ENCODE results near the gene ALCAM. TPM values are rescaled to one million over a fixed set of nuclear protein-coding genes. Genes with fewer than 3 reads are reported as not detected.

Gene ALCAM
- total RNA-seq, 1 donor from 2014 or later, result 54.4 TPM

DNA sequence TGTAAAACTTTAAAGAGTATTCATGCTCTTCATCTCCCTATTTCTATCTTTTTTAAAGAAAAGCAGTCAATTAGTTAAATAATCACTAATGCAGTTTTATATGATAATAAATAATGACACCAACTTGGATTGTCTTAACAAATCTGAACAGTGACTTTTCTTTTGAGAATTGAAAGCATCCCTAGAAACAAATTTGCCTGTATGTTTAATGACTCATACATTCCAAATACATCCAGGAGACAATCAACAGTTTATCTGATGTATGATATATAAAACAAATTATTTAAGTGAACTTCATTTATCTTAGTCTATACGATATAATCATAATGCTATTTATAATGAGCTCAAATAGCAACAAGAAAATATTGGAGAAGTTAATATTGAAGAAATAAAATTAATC is 78.0 kb downstream of the ALCAM start:
- Mint-ChIP-seq H3K4me1 (peaks cover 15% of the 10 kb centered on the region), H3K27ac (no peak overlapping the region), H3K36me3 (no peaks in the 10 kb centered on the region), H3K9me3 (no peaks in the 10 kb centered on the region), H3K27me3 (ENCODE audit: insufficient read depth, low read depth) (no peaks in the 10 kb centered on the region), H3K4me3 (no peak overlapping the region)
- H3K27me3 ChIP-seq, result no peaks in the 10 kb centered on the region
- H4K20me1 ChIP-seq (ENCODE audit: low read depth), result no peaks in the 10 kb centered on the region
- H3K36me3 ChIP-seq, result no peaks in the 10 kb centered on the region
- peaks cover 21% of the 10 kb centered on the region for H3K4me1 ChIP-seq
- H3K79me2 ChIP-seq (ENCODE audit: low read depth), result no peaks in the 10 kb centered on the region
- H3K9me3 ChIP-seq (ENCODE audit: low read depth), result no peaks in the 10 kb centered on the region
- H2AFZ ChIP-seq (replicated peaks), result no peak overlapping the region
- DNase-seq (ENCODE audit: low spot score), result no peak
- no peak for TF ChIP-seq EZH2phosphoT487 (IDR thresholded peaks at IDR 0.05)
- no peak for TF ChIP-seq EZH2 (IDR thresholded peaks at IDR 0.05)
- no peak for TF ChIP-seq CTCF (IDR thresholded peaks at IDR 0.05)
- H3K4me3 ChIP-seq, result no peak overlapping the region
- H3F3A ChIP-seq (ENCODE audit: low read depth), result peaks cover 5% of the 10 kb centered on the region
- H3K4me2 ChIP-seq, result no peak overlapping the region
- H3K27ac ChIP-seq, result no peak overlapping the region
- no peak overlapping the region for H3K9ac ChIP-seq

DNA sequence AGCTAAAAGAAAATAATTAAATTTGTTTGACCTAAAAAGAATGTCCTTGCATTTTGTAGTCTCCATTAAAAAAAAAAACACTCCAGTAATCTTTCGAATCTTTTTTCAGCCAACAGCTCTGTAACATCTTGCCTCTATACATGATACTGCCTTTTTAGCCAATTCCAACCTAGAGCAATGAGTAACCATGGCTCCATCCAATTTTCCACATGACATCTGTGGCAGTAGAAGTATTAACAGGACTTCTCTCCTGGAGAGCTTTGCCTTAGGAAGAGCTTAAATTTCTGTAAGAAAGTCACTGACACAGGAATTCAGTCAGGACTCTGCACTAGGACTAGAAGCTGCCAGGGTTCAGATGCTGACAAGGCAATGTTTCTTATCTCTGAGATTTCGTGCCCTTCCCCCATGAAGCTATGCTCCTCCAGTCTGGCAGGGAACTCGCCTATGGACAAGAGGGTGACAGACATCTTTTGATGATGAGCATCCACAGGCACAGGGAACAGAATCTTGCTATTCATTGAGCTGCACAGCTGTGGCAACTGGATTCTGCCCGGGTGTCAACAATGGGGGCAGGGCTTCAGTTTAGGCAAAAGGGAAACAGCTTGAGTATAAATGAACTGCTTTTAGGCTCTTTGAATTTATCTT is 81.8 kb downstream of the ALCAM start:
- TF ChIP-seq EZH2phosphoT487 (IDR thresholded peaks at IDR 0.05) (no peak), CTCF (IDR thresholded peaks at IDR 0.05) (no peak), EZH2 (IDR thresholded peaks at IDR 0.05) (no peak)
- Mint-ChIP-seq H3K36me3 (no peaks in the 10 kb centered on the region), H3K27ac (peak overlapping the region; percentile 94), H3K4me1 (peaks cover 15% of the 10 kb centered on the region), H3K27me3 (ENCODE audit: insufficient read depth, low read depth) (no peaks in the 10 kb centered on the region), H3K4me3 (peak overlapping the region; percentile 1), H3K9me3 (no peaks in the 10 kb centered on the region)
- peak overlapping the region; percentile 64 for H3K4me2 ChIP-seq
- peaks cover 11% of the 10 kb centered on the region for H3K4me1 ChIP-seq
- H3K9me3 ChIP-seq (ENCODE audit: low read depth), result no peaks in the 10 kb centered on the region
- H3F3A ChIP-seq (ENCODE audit: low read depth), result peaks cover 5% of the 10 kb centered on the region
- H4K20me1 ChIP-seq (ENCODE audit: low read depth), result no peaks in the 10 kb centered on the region
- H2AFZ ChIP-seq (replicated peaks), result peak overlapping the region; percentile 46
- H3K4me3 ChIP-seq, result no peak overlapping the region
- peak overlapping the region; percentile 46 for H3K27ac ChIP-seq
- H3K9ac ChIP-seq, result no peak overlapping the region
- no peaks in the 10 kb centered on the region for H3K27me3 ChIP-seq
- H3K79me2 ChIP-seq (ENCODE audit: low read depth), result peaks cover 2% of the 10 kb centered on the region
- DNase-seq (ENCODE audit: low spot score), result peak; percentile 30
- no peaks in the 10 kb centered on the region for H3K36me3 ChIP-seq

GRCh38 chr3:105449414-105449813 is 82.7 kb downstream of the ALCAM start:
- peaks cover 15% of the 10 kb centered on the region for H3K4me1 Mint-ChIP-seq
- Histone ChIP-seq H3K9ac (no peak overlapping the region), H3F3A (ENCODE audit: low read depth) (peaks cover 5% of the 10 kb centered on the region), H3K79me2 (ENCODE audit: low read depth) (peaks cover 12% of the 10 kb centered on the region), H2AFZ (replicated peaks) (no peak overlapping the region), H3K4me1 (peaks cover 11% of the 10 kb centered on the region), H3K9me3 (ENCODE audit: low read depth) (no peaks in the 10 kb centered on the region), H3K36me3 (no peaks in the 10 kb centered on the region), H4K20me1 (ENCODE audit: low read depth) (no peaks in the 10 kb centered on the region), H3K27me3 (no peaks in the 10 kb centered on the region), H3K27ac (no peak overlapping the region), H3K4me3 (no peak overlapping the region), H3K4me2 (no peak overlapping the region)
- peaks cover 2% of the 10 kb centered on the region for H3K9me3 Mint-ChIP-seq
- H3K4me3 Mint-ChIP-seq, result no peak overlapping the region
- no peak for DNase-seq (ENCODE audit: low spot score)
- TF ChIP-seq CTCF (IDR thresholded peaks at IDR 0.05) (no peak), EZH2 (IDR thresholded peaks at IDR 0.05) (no peak), EZH2phosphoT487 (IDR thresholded peaks at IDR 0.05) (no peak)
- H3K27ac Mint-ChIP-seq, result no peak overlapping the region
- no peaks in the 10 kb centered on the region for H3K36me3 Mint-ChIP-seq
- H3K27me3 Mint-ChIP-seq (ENCODE audit: insufficient read depth, low read depth), result no peaks in the 10 kb centered on the region
